Activated T-helper 2 cell treated with anti-CD3 and anti-CD28 coated beads, Interferon-gamma antibody, Interleukin-2, Interleukin-4, amounts not matched to agents 10 μg/mL and 5 μg/mL and 100 μg/mL, durations not matched to agents 14 hours and 24 hours and 36 hours (primary cell): ENCODE results near the gene IDI1. TPM values are rescaled to one million over a fixed set of nuclear protein-coding genes. Genes with fewer than 3 reads are reported as not detected.
A peak's percentile ranks its signal among the peaks of the same experiment; 100 is the strongest.
"Not testable (repeated sequence)": the region's sequence is repeated elsewhere in the genome, so short reads cannot be mapped to it uniquely, and the experiment has no call there.

Source experiments
- DNase-seq: peaks from one replicate; pipeline ENCODE4 v3.0.0; 2021; ENCODE audit warnings: low spot score
- H3K27ac Mint-ChIP-seq: one replicate; pipeline ENCODE4 v1.8.0; 2021; ENCODE audit warnings: mixed read lengths
- H3K27me3 Mint-ChIP-seq: one replicate; pipeline ENCODE4 v1.8.0; 2021; ENCODE audit warnings: low read depth, mixed read lengths
- H3K36me3 Mint-ChIP-seq: one replicate; pipeline ENCODE4 v1.8.0; 2021; ENCODE audit warnings: low read depth, mixed read lengths
- H3K4me1 Mint-ChIP-seq: one replicate; pipeline ENCODE4 v1.8.0; 2021; ENCODE audit warnings: low read depth, mixed read lengths
- H3K4me3 Mint-ChIP-seq: one replicate; pipeline ENCODE4 v1.8.0; 2021; ENCODE audit warnings: low read depth, mild to moderate bottlenecking, moderate library complexity, mixed read lengths
- H3K9me3 Mint-ChIP-seq: one replicate; pipeline ENCODE4 v1.8.0; 2021; ENCODE audit warnings: mixed read lengths
- intact Hi-C: fragments of 100-400 bp; cut with micrococcal nuclease; formaldehyde crosslinking; loops from one replicate; pipeline ENCODE4 v1.15.1; 2023
- total RNA-seq: library from RNA; stranded (reverse); gene quantifications from 2 replicates; pipeline ENCODE4 v1.2.3, GENCODE V29; 2022

Gene IDI1
- total RNA-seq, 1 donor from 2014 or later = 89.6 TPM

DNA sequence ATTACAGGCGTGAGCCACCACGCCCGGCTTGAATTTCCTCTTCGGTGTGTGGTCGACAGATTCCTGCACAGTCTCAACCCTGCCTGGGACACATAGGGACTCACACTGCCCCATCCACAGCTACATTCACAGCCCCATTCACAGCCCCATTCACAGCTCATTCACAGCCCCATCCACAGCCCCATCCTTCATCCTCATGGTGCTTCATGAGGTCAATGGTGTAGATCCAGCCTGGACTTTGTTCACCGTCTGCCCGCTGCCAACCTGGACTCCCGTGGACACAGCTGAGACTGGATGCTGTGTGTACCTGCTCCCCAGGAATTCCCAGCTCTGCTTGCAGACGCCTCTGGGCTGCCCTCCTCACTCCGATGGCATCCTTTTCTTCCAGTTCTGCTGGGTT lies 28.5 kb downstream of the IDI1 start:
- intact Hi-C loops = no loop called here
- Mint-ChIP-seq H3K4me1 (no peaks in the 10 kb centered on the region), H3K9me3 (no peaks in the 10 kb centered on the region), H3K36me3 (peaks cover 63% of the 10 kb centered on the region), H3K4me3 (no peak overlapping the region), H3K27me3 (no peaks in the 10 kb centered on the region), H3K27ac (no peak overlapping the region)
- DNase-seq = no peak

DNA sequence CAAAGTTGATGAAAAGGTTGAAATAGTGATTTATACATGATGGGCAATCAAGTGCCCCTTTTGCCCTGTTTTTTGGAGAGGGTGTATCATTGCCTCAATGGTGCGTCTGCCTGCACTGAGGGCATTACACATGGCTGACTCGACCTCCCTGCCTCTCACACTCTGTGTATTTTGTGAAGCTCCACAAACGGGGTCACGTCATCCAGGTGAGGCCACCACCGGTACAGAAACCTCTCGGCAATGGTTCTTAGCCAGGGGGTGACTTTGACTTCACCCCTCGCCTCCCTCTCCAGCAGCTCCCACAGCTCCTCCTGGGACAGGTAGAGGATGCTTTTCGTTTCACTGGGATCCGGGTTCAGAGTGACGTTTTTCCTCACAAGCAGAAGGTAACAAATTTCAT lies 29.6 kb downstream of the IDI1 start:
- peaks cover 69% of the 10 kb centered on the region for H3K36me3 Mint-ChIP-seq
- no peaks in the 10 kb centered on the region for H3K27me3 Mint-ChIP-seq
- intact Hi-C loops = no loop called here
- H3K27ac Mint-ChIP-seq = no peak overlapping the region
- no peak for DNase-seq
- no peak overlapping the region for H3K4me3 Mint-ChIP-seq
- H3K9me3 Mint-ChIP-seq = no peaks in the 10 kb centered on the region
- H3K4me1 Mint-ChIP-seq = no peaks in the 10 kb centered on the region

DNA sequence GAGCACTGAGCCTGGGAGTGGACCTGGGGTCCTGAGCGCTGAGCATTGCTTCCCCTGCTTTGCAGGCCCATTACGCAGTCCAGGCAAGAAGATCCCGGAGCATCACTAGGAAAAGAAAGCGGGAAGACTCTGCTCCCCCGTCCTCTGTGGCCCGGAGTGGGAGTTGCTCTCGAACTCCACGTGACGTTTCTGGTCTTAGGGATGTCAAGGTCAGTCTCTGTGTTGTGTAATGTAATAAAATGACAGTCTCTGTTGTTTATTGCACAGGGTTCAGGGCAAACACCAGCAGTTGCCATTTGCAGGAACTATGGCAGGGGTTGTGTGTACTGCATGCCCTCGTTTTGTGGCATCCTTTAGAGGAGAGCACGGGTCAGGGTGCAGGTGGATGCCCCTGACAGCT lies 33.2 kb downstream of the IDI1 start:
- no peak overlapping the region for H3K4me3 Mint-ChIP-seq
- no peak for DNase-seq
- peaks cover 5% of the 10 kb centered on the region for H3K4me1 Mint-ChIP-seq
- intact Hi-C loops = no loop called here
- H3K27me3 Mint-ChIP-seq = no peaks in the 10 kb centered on the region
- H3K27ac Mint-ChIP-seq = no peak overlapping the region
- H3K36me3 Mint-ChIP-seq = peaks cover 85% of the 10 kb centered on the region
- no peaks in the 10 kb centered on the region for H3K9me3 Mint-ChIP-seq

DNA sequence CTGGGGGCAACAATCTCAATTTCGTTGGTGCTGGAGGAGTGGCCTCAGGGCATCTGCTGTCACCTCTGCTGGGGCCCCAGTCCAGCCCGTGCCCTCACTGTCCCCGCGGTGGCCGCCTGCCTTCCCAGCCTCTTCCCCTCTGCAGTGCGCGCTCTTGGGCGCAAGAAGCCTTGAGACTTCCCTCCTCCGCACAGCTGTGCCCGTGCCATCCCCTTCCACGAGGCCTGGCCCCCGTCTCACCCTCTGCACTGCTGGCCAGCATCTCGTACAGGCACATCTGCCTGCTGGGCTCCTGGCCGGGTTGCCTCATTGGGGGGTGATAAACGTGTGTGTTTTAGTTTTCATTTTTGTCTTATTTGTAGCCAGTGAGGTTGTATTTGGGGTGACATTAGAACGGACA lies 37.2 kb downstream of the IDI1 start:
- Mint-ChIP-seq H3K36me3 (peaks cover 89% of the 10 kb centered on the region), H3K27ac (peak overlapping the region; percentile 92), H3K4me1 (peaks cover 21% of the 10 kb centered on the region), H3K27me3 (no peaks in the 10 kb centered on the region), H3K9me3 (no peaks in the 10 kb centered on the region), H3K4me3 (no peak overlapping the region)
- DNase-seq = no peak
- intact Hi-C loops = no loop called here

DNA sequence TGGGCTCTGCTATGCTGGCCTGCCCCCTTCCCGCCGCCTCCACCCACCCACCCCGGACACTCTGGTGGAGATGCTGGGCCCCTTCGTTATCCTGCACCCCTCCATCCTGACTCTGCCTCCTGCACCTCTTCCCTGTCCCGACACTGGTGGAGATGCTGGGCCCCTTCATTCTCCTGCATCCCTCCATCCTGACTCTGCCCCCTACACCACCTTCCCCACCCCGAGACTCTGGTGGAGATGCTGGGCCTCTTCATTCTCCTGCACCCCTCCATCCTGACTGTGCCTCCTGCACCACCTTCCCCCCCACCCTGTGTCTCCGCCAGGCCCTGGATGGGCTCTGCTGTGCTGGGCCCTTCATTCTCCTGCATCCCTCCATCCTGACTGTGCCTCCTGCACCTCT lies 38.2 kb downstream of the IDI1 start:
- intact Hi-C loops = no loop called here
- H3K4me3 Mint-ChIP-seq = no peak overlapping the region
- no peaks in the 10 kb centered on the region for H3K27me3 Mint-ChIP-seq
- H3K4me1 Mint-ChIP-seq = peaks cover 21% of the 10 kb centered on the region
- H3K9me3 Mint-ChIP-seq = no peaks in the 10 kb centered on the region
- H3K36me3 Mint-ChIP-seq = peaks cover 89% of the 10 kb centered on the region
- peak overlapping the region; percentile 92 for H3K27ac Mint-ChIP-seq
- no peak for DNase-seq

DNA sequence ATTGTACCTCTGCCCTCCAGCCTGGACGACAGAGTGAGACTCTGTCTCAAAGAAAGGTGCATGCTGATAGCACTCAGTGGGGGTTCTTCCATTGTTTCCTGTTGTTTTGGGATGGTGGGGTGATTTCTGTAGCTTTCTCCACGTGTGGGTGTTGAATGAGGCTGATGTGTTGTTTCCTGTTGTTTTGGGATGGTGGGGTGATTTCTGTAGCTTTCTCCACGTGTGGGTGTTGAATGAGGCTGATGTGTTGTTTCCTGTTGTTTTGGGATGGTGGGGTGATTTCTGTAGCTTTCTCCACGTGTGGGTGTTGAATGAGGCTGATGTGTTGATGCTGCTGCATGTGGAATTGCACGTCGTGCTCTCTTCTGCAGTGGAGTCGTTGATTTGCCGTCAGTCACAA lies 39.0 kb downstream of the IDI1 start:
- DNase-seq, intact Hi-C loops, H3K4me3 Mint-ChIP-seq, H3K27me3 Mint-ChIP-seq, H3K9me3 Mint-ChIP-seq: not testable (repeated sequence)
- Mint-ChIP-seq H3K4me1 (peaks cover 21% of the 10 kb centered on the region), H3K27ac (peak overlapping the region; percentile 95), H3K36me3 (peaks cover 92% of the 10 kb centered on the region)

DNA sequence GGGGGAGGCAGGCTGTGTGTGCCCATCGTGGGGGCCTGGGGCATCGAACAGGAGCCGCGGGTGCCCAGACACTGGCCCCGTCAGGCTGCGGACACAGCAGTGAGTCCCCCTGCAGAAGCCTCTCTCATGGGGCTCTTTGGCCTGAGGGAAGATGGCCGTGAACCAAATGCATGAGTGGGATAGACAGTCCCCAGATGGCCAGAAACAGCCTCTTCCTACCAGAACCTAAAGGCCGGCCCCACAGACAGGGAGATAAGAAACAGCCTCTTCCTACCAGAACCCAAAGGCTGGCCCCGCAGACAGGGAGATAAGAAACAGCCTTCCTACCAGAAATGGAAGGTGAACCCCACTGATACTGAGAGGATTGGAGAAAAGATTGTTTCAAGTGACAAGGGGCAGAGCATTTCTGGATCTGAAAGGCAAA lies 39.8 kb downstream of the IDI1 start:
- Mint-ChIP-seq H3K4me1 (peaks cover 21% of the 10 kb centered on the region), H3K9me3 (no peaks in the 10 kb centered on the region), H3K4me3 (no peak overlapping the region), H3K36me3 (peaks cover 89% of the 10 kb centered on the region), H3K27ac (peak overlapping the region; percentile 95), H3K27me3 (no peaks in the 10 kb centered on the region)
- DNase-seq = no peak
- intact Hi-C loops = no loop called here

DNA sequence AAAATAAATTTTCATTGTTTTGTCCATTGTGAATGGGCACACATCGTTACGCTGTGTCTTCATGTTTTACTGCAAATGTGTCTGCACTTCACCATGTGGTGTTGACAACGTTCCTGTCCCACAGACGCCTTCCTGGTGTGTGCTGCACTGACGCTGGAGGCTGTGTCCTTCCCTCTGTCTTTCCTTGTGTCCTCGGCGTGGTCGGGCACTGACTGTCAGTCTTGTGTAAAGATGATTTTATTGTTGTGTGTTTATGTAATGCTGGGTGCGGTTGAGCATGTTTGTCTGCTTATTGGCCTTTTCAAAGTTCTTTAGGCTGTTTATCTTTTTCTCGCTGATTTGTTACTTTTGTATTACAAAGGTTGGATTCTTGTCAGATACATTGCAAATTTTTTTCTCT lies 41.3 kb downstream of the IDI1 start:
- H3K36me3 Mint-ChIP-seq = peaks cover 93% of the 10 kb centered on the region
- H3K27me3 Mint-ChIP-seq = no peaks in the 10 kb centered on the region
- H3K4me3 Mint-ChIP-seq = no peak overlapping the region
- DNase-seq = no peak
- intact Hi-C loops = no loop called here
- peaks cover 6% of the 10 kb centered on the region for H3K9me3 Mint-ChIP-seq
- H3K4me1 Mint-ChIP-seq = peaks cover 23% of the 10 kb centered on the region
- H3K27ac Mint-ChIP-seq = peak overlapping the region; percentile 95

DNA sequence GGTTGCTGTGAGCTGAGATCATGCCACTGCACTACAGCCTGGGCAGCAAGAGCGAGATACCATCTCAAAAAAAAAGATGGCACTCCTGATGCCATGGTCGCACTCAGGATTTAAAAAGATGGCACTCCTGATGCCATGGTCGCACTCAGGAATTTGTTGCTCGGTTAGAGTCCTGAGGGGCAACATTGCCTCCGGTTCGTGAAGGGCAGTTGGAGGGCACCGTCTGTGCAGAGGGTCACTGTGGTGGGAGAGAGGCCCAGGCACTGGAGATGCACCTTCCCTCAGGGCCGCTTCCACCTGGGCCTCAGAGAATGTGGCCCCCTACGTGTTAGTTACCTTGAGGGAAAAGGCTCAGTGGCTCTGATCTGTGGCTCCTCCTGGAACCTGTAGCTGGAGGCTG lies 42.3 kb downstream of the IDI1 start:
- H3K27ac Mint-ChIP-seq = peak overlapping the region; percentile 28
- H3K4me1 Mint-ChIP-seq = peaks cover 23% of the 10 kb centered on the region
- DNase-seq = no peak
- H3K4me3 Mint-ChIP-seq = no peak overlapping the region
- intact Hi-C loops = no loop called here
- H3K27me3 Mint-ChIP-seq = no peaks in the 10 kb centered on the region
- H3K9me3 Mint-ChIP-seq = peaks cover 13% of the 10 kb centered on the region
- H3K36me3 Mint-ChIP-seq = peaks cover 93% of the 10 kb centered on the region

DNA sequence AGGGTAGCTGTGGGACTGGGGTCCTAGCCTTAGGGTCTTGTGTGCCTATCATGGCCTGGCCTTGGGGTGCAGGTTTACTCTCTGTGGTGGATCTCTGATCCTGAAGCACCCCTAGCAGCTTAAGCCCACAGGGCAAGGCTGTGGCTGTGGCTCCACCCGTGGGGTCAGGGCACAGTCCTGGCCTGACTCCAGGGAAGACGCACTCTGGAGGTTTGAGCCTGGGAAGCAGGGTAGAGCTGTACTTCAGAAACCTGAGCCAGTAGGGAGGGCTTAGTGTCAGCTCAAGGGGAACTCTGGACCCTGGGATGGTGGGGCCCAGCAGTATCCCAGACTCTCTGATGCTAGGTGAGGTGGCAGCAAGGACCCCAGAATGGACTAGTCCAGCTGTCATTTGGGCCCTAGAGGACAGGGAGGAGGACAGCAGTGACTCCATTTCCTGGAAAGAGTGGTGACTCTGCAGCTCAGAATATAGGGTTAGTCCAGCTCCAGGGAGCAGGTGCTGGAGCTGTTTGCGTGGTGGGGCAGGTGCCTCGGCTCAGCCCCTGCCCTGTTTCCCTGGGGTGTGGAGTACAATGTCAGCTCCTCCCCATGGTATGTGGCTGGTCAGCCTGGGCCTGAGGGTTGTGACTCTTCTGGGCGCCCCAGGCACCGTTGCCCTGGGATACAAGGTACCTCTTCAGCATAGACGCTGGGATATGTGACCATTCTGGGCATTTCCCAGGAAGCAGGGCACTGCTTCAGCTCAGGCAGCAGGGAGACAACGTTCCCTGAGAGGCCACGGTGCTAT lies 44.8 kb downstream of the IDI1 start:
- peaks cover 19% of the 10 kb centered on the region for H3K9me3 Mint-ChIP-seq
- peaks cover 7% of the 10 kb centered on the region for H3K4me1 Mint-ChIP-seq
- intact Hi-C loops = no loop called here
- no peaks in the 10 kb centered on the region for H3K27me3 Mint-ChIP-seq
- H3K36me3 Mint-ChIP-seq = peaks cover 92% of the 10 kb centered on the region
- peak overlapping the region; percentile 56 for H3K27ac Mint-ChIP-seq
- no peak for DNase-seq
- no peak overlapping the region for H3K4me3 Mint-ChIP-seq

DNA sequence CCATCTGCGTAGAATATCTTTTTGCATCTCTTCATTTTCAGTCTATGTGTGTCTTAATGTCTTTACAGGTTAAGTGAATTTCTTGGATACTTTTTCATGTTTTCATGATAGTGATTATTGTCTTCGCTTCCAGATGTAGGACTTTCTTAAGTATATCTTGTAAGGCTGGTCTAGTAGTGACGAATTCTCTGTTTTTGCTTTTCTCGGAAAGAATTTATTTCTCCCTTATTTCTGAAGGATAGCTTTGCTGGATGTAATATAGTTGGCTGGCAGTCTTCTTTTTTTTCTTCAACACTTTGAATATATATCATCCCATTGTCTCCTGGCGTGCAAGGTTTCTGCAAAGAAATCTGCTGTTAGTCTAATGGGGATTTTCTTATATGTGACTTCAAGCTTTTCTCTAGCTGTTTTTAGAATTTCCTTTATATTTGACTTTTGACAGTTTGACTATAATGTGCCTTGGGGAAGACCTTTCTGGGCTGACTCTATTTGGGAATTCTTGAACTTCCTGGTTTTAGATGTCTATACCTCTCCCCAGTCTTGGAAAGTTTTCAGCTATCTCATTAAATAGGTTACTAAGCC lies 46.4 kb downstream of the IDI1 start:
- intact Hi-C loops = no loop called here
- Mint-ChIP-seq H3K36me3 (peaks cover 91% of the 10 kb centered on the region), H3K4me1 (peaks cover 2% of the 10 kb centered on the region), H3K27me3 (no peaks in the 10 kb centered on the region), H3K9me3 (peaks cover 19% of the 10 kb centered on the region), H3K27ac (no peak overlapping the region), H3K4me3 (no peak overlapping the region)
- DNase-seq = no peak

DNA sequence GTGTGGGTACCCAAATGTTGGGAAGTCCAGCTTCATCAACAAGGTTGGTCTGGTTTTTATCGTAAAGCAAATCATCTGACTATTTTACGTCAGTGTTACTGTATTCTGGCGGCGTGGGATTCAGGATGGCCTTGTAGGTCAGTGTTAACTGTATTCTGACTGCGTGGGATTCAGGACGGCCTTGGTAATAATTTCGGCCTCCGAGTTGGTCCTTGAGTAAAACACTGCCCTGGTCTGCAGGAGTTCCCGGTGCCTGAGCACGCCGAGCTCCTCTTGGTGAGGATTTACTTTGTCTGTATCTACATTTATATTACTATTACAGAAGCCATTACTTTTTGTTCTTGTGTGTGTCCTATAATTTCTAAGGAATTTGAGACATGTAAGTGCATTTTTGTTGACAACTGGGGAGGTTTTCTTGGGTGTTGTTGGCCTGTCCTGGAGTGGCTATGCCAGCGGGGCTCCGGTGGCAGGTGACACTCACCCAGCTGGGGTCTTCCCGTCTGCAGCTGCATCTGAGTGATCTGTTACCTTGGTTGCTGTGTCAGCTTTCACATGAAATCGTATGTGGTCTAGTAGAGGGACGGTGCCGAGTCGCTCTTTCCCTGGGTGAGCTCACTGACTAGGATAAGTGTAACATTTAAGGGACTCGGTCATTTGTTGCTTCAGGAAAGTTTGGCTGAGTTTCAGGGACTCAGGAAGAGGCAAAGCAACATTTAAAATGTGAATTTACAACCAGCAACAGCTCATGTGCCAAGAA lies 51.5 kb downstream of the IDI1 start:
- intact Hi-C loops = no loop called here
- Mint-ChIP-seq H3K27ac (no peak overlapping the region), H3K36me3 (peaks cover 93% of the 10 kb centered on the region), H3K4me3 (no peak overlapping the region), H3K9me3 (peaks cover 12% of the 10 kb centered on the region), H3K27me3 (no peaks in the 10 kb centered on the region), H3K4me1 (no peaks in the 10 kb centered on the region)
- DNase-seq = no peak

DNA sequence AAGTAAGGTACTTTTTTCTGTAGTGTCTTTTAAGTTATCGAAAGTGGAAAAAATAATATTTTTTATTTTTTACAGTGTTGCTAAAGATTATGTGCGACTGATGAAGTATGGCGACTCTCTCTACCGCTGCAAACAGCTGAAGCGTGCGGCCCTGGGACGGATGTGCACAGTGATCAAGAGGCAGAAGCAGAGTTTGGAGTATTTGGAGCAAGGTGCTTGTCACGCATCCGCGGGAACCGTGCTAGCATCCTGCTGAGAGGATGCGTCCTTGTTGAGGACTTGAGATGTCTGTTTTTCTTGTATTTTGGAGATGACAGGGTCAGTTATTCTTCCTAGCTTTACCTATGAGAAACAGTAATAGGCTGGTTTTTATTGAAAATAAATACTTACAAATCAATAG lies 52.9 kb downstream of the IDI1 start:
- DNase-seq = no peak
- intact Hi-C loops = no loop called here
- Mint-ChIP-seq H3K27ac (no peak overlapping the region), H3K36me3 (peaks cover 86% of the 10 kb centered on the region), H3K4me3 (no peak overlapping the region), H3K9me3 (peaks cover 1% of the 10 kb centered on the region), H3K27me3 (no peaks in the 10 kb centered on the region), H3K4me1 (peaks cover 2% of the 10 kb centered on the region)
